HepG2 (cell line): ENCODE measurements around the gene C2orf81. TPM values are rescaled to one million over a fixed set of nuclear protein-coding genes. Genes with fewer than 3 reads are reported as not detected.
"Not testable (repeated sequence)": the region's sequence is repeated elsewhere in the genome, so short reads cannot be mapped to it uniquely, and the experiment has no call there.

Experiments used
- ATAC-seq: fragments of 200-7000 bp; cut with Tn5 transposase; 3 replicates; pipeline ENCODE4 v1.9.1; 2020; ENCODE audit warnings: mild to moderate bottlenecking, moderate library complexity
- BruUV-seq: library from RNA; stranded (reverse); fragments of 400-500 nt; replicated peaks from 2 replicates; lab custom pipeline; 2021; lab: Mats Ljungman, UMichigan
- CTCF ChIA-PET: fragments of 300-600 bp; formaldehyde crosslinking; extraction: SDS; loops from one replicate; lab custom pipeline; 2021; ENCODE audit warnings: low total read pairs, inconsistent platforms, low intra/inter-chr PET ratio; lab: Yijun Ruan, JAX
- POLR2A ChIA-PET: fragments of 350-600 bp; sonication (Branson Sonifier 250); formaldehyde crosslinking; loops from one replicate; lab custom pipeline; 2020; ENCODE audit warnings: antibody characterized with exemption, inconsistent platforms; lab: Yijun Ruan, JAX
- DNase-seq: peaks from one replicate; pipeline ENCODE4 v3.0.0-alpha.2; 2015; ENCODE audit warnings: low spot score
- FAIRE-seq: peaks from 3 replicates; lab custom pipeline; 2011; peaks lifted over from hg19 to GRCh38; lab: Jason Lieb, UNC
- H2AFZ ChIP-seq: one replicate; pipeline ENCODE4 v1.6.1; 2011; ENCODE audit warnings: low read length, inconsistent platforms
- H3K27ac ChIP-seq: fragments of 300-600 bp; 3 replicates; pipeline ENCODE4 v1.8.0; 2011; ENCODE audit warnings: mixed run types, mild to moderate bottlenecking, mixed read lengths, low read length, inconsistent platforms; ENCODE audit not compliant: insufficient read depth; ENCODE audit errors: extremely low read length
- H3K27me3 ChIP-seq, 2 experiments: fragments of 200-600 bp in 1 of 2; 2 replicates in 1 of 2; 3 replicates in 1 of 2; pipeline versions ENCODE4 v1.6.0 to v1.8.0; 2011; ENCODE audit warnings: low read length in 2 of 2, mild to moderate bottlenecking in 2 of 2, moderate library complexity in 2 of 2, inconsistent platforms in 1 of 2; ENCODE audit not compliant: insufficient read depth in 2 of 2, control insufficient read depth in 1 of 2
- H3K36me3 ChIP-seq, 2 experiments: fragments of 200-600 bp in 1 of 2; replicated peaks in 1 of 2; 2 replicates in 1 of 2; 3 replicates in 1 of 2; pipeline versions ENCODE4 v1.5.1 to v1.8.0; 2011; ENCODE audit warnings: low read length in 2 of 2, inconsistent platforms in 1 of 2; ENCODE audit not compliant: insufficient read depth in 2 of 2, control insufficient read depth in 1 of 2
- H3K4me1 ChIP-seq: 2 replicates; pipeline ENCODE4 v1.5.1; 2012; ENCODE audit warnings: low read length, inconsistent platforms; ENCODE audit not compliant: insufficient read depth
- H3K4me2 ChIP-seq: 2 replicates; pipeline ENCODE4 v1.6.0; 2011; ENCODE audit warnings: low read depth, low read length, inconsistent platforms
- H3K4me3 ChIP-seq, 3 experiments: fragments of 200-600 bp in 1 of 3; sonication (generic), shearing (Covaris generic) in 1 of 3; replicated peaks in 1 of 3; 2 replicates each; pipeline ENCODE4 v1.5.1; 2011 to 2016; ENCODE audit warnings: low read length in 3 of 3, inconsistent platforms in 2 of 3, low read depth in 2 of 3, mild to moderate bottlenecking in 2 of 3, control low read depth in 1 of 3, mixed read lengths in 1 of 3; ENCODE audit not compliant: insufficient read depth in 1 of 3
- H3K79me2 ChIP-seq: one replicate; pipeline ENCODE4 v1.6.1; 2011; ENCODE audit warnings: low read length, inconsistent platforms; ENCODE audit not compliant: insufficient read depth
- H3K9ac ChIP-seq: 2 replicates; pipeline ENCODE4 v1.6.0; 2011; ENCODE audit warnings: mild to moderate bottlenecking, low read depth, low read length, inconsistent platforms; ENCODE audit not compliant: insufficient read depth
- H3K9me3 ChIP-seq: 2 replicates; pipeline ENCODE4 v1.5.1; 2012; ENCODE audit warnings: mild to moderate bottlenecking, low read length
- H4K20me1 ChIP-seq: 2 replicates; pipeline ENCODE4 v1.6.0; 2011; ENCODE audit warnings: inconsistent platforms, mild to moderate bottlenecking, low read length, moderate library complexity; ENCODE audit not compliant: insufficient read depth
- AGO2 ChIP-seq: fragments of 200-400 bp; formaldehyde crosslinking; optimal IDR thresholded peaks from 2 replicates; pipeline ENCODE3; 2017; ENCODE audit warnings: mild to moderate bottlenecking, low read depth, low read length, moderate library complexity
- NFKB2 ChIP-seq: sonication (generic); formaldehyde crosslinking; IDR thresholded peaks from 2 replicates; pipeline ENCODE4 v1.4.0; 2020; ENCODE audit warnings: missing genetic modification reagents, borderline replicate concordance
- ZBTB3 ChIP-seq: sonication (generic); formaldehyde crosslinking; IDR thresholded peaks from 2 replicates; pipeline ENCODE4 v1.4.0; 2020; ENCODE audit warnings: low read depth, mild to moderate bottlenecking, moderate library complexity, missing genetic modification reagents, borderline replicate concordance
- ZFP91 ChIP-seq: sonication (generic); formaldehyde crosslinking; IDR thresholded peaks from 2 replicates; pipeline ENCODE4 v1.9.0; 2022; ENCODE audit warnings: missing genetic modification reagents, mild to moderate bottlenecking, borderline replicate concordance
- ZNF850 ChIP-seq: sonication (generic); formaldehyde crosslinking; conservative IDR thresholded peaks from 2 replicates; pipeline ENCODE4 v1.9.0; 2021; ENCODE audit warnings: mild to moderate bottlenecking, missing genetic modification reagents
- WGBS: methylation state at CpG from one replicate; pipeline ENCODE4 v1.1.6; 2017; ENCODE audit warnings: low lambda C conversion rate; 5-methylcytosine and 5-hydroxymethylcytosine counted together
- in situ Hi-C: cut with HindIII; loops from 2 replicates; pipeline ENCODE4 v1.10.0; 2017; ENCODE audit warnings: low pct_unique_long_range_greater_than_20kb; ENCODE audit not compliant: extremely low pct_ligation_motif_present
- intact Hi-C: fragments of 100-400 bp; cut with micrococcal nuclease; formaldehyde crosslinking; loops from one replicate; pipeline ENCODE4 v1.10.0; 2022; ENCODE audit not compliant: unreplicated experiment
- polyA plus RNA-seq, 8 experiments: library from polyadenylated mRNA; depleted of rRNA in 3 of 8; stranded (reverse) in 7 of 8; unstranded in 1 of 8; fragments of >200 nt; fragmentation: Illumina TruSeq in 4 of 8; extraction: Trizol in 4 of 8; gene quantifications; 2 replicates each; pipeline versions ENCODE4 v1.2.1 to v1.2.3, GENCODE V29; 2011 to 2016; ENCODE audit warnings: low read depth in 4 of 8, missing spikeins in 1 of 8, mixed read lengths in 1 of 8; ENCODE audit not compliant: insufficient read depth in 1 of 8
- total RNA-seq, 5 experiments: library from RNA; depleted of rRNA; stranded (reverse); fragments of >200 nt; fragmentation: Illumina TruSeq; extraction: Trizol; gene quantifications; 2 replicates each; pipeline ENCODE4 v1.2.3, GENCODE V29; 2016; ENCODE audit warnings: low read depth in 1 of 5
- TF ChIP-seq, protein P1 (sequence below): sonication (generic); formaldehyde crosslinking; IDR thresholded peaks from 2 replicates; pipeline ENCODE4 v1.5.0; 2020; ENCODE audit warnings: mild to moderate bottlenecking, missing genetic modification reagents, borderline replicate concordance
- TF ChIP-seq, protein P2 (sequence below): sonication (generic); formaldehyde crosslinking; IDR thresholded peaks from 2 replicates; pipeline ENCODE4 v1.5.1; 2020; ENCODE audit warnings: mild to moderate bottlenecking, missing genetic modification reagents, moderate library complexity
- TF ChIP-seq, protein P3 (sequence below): sonication (generic); formaldehyde crosslinking; IDR thresholded peaks from 2 replicates; pipeline ENCODE4 v1.4.0; 2020; ENCODE audit warnings: missing genetic modification reagents

Gene C2orf81
- total and polyA plus RNA-seq, 2 of the 13 experiments (the other 11 are each of a cell fraction or from before 2014, with no cell fraction given), result 0.15 to 0.17 TPM

DNA sequence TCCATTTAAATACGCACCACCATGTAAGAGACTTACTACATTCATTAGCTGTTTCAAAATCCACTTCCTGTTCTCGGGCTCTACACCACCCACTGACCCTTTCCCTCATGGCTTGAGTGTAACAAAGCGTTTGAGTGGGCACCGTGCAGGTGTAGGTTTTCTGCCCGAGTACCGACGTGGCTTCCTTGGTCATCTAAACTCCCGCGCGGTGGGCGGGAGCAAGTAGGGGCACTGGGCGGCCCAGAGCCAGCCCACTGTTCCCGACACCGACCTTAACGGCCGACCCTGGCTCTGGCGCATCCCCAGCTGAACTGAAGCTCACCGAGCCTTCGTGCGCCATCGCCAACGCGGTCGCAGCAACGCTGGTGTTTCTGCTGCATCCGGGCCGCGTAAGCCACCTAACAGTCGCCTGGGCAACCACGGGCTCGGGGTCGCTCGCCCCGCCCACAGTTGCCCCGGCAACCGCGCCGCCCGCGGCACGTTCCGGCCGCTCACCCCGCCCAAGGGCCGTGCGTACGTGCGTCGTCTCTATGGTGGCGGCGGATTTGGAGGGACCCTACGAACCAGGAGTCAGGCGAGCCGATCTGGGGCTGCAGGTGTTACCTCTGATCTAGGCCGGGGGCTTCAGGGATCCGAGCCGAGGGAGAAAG, at the start of gene C2orf81, which contains the start of gene WDR54 (continued):
- TF ChIP-seq, protein P1, sequence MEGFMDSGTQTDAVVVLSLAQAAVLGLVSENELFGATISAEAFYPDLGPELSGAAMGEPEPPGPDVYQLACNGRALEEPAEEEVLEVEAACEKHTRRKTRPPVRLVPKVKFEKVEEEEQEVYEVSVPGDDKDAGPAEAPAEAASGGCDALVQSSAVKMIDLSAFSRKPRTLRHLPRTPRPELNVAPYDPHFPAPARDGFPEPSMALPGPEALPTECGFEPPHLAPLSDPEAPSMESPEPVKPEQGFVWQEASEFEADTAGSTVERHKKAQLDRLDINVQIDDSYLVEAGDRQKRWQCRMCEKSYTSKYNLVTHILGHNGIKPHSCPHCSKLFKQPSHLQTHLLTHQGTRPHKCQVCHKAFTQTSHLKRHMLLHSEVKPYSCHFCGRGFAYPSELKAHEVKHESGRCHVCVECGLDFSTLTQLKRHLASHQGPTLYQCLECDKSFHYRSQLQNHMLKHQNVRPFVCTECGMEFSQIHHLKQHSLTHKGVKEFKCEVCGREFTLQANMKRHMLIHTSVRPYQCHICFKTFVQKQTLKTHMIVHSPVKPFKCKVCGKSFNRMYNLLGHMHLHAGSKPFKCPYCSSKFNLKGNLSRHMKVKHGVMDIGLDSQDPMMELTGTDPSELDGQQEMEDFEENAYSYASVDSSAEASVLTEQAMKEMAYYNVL, result peak; percentile 50

DNA sequence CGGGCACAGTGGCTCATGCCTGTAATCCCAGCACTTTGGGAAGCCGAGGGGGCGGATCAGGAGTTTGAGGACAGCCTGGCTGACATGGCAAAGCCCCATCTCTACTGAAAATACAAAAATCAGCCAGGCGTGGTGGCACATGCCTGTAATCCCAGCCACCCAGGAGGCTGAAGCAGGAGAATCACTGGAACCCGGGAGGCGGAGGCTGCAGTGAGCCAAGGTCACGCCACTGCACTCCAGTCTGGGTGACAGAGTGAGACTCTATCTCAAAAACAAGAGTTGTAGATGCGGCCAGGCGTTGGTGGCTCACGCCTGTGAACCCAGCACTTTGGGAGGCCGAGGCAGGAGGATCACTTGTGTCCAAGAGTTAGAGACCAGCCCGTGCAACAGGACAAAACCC, 49.3 kb upstream of the C2orf81 start:
- FAIRE-seq, H3K27ac ChIP-seq, in situ Hi-C loops, ATAC-seq, intact Hi-C loops, H2AFZ ChIP-seq, H3K79me2 ChIP-seq, BruUV-seq, H3K9me3 ChIP-seq, H4K20me1 ChIP-seq, CTCF ChIA-PET, H3K27me3 ChIP-seq, DNase-seq, H3K4me2 ChIP-seq: not testable (repeated sequence)
- Histone ChIP-seq H3K36me3 (peaks cover 7 to 15% of the 10 kb centered on the region in 2 experiments), H3K9ac (0 out of 2 replicates have a peak overlapping the region, but pooled peaks have one; percentile 18), H3K4me1 (peaks cover 53% of the 10 kb centered on the region), H3K4me3 (peak overlapping the region in 1 of 3 experiments; percentile 91; a peak in 1 of 6 replicates)
- POLR2A ChIA-PET, result interaction anchor here (0.7 to 20.6 kb wide), 13 partner anchors 9 to 292 kb away, joined by 3 to 795 read pairs (median 11); partner anchors contain the start of genes AUP1, CCDC142, DQX1 and HTRA2
- WGBS, result 94% methylated on average over 12 of the region's 12 CpGs
- TF ChIP-seq AGO2, result peak; percentile 52
- TF ChIP-seq ZFP91, result 0 out of 2 replicates have a peak, but pooled peaks have one; percentile 22
- 0 out of 2 replicates have a peak, but pooled peaks have one; percentile 14 for TF ChIP-seq ZNF850 (CRISPR knock-in tag)
- TF ChIP-seq ZBTB3 (CRISPR knock-in tag), result peak; percentile 64; the same call in 1 of the 2 replicates
- 0 out of 2 replicates have a peak, but pooled peaks have one; percentile 20 for TF ChIP-seq NFKB2 (CRISPR knock-in tag)
- TF ChIP-seq, protein P2, sequence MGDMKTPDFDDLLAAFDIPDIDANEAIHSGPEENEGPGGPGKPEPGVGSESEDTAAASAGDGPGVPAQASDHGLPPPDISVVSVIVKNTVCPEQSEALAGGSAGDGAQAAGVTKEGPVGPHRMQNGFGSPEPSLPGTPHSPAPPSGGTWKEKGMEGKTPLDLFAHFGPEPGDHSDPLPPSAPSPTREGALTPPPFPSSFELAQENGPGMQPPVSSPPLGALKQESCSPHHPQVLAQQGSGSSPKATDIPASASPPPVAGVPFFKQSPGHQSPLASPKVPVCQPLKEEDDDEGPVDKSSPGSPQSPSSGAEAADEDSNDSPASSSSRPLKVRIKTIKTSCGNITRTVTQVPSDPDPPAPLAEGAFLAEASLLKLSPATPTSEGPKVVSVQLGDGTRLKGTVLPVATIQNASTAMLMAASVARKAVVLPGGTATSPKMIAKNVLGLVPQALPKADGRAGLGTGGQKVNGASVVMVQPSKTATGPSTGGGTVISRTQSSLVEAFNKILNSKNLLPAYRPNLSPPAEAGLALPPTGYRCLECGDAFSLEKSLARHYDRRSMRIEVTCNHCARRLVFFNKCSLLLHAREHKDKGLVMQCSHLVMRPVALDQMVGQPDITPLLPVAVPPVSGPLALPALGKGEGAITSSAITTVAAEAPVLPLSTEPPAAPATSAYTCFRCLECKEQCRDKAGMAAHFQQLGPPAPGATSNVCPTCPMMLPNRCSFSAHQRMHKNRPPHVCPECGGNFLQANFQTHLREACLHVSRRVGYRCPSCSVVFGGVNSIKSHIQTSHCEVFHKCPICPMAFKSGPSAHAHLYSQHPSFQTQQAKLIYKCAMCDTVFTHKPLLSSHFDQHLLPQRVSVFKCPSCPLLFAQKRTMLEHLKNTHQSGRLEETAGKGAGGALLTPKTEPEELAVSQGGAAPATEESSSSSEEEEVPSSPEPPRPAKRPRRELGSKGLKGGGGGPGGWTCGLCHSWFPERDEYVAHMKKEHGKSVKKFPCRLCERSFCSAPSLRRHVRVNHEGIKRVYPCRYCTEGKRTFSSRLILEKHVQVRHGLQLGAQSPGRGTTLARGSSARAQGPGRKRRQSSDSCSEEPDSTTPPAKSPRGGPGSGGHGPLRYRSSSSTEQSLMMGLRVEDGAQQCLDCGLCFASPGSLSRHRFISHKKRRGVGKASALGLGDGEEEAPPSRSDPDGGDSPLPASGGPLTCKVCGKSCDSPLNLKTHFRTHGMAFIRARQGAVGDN (CRISPR knock-in tag), result peak; percentile 36; the same call in 1 of the 2 replicates
- TF ChIP-seq, protein P3, sequence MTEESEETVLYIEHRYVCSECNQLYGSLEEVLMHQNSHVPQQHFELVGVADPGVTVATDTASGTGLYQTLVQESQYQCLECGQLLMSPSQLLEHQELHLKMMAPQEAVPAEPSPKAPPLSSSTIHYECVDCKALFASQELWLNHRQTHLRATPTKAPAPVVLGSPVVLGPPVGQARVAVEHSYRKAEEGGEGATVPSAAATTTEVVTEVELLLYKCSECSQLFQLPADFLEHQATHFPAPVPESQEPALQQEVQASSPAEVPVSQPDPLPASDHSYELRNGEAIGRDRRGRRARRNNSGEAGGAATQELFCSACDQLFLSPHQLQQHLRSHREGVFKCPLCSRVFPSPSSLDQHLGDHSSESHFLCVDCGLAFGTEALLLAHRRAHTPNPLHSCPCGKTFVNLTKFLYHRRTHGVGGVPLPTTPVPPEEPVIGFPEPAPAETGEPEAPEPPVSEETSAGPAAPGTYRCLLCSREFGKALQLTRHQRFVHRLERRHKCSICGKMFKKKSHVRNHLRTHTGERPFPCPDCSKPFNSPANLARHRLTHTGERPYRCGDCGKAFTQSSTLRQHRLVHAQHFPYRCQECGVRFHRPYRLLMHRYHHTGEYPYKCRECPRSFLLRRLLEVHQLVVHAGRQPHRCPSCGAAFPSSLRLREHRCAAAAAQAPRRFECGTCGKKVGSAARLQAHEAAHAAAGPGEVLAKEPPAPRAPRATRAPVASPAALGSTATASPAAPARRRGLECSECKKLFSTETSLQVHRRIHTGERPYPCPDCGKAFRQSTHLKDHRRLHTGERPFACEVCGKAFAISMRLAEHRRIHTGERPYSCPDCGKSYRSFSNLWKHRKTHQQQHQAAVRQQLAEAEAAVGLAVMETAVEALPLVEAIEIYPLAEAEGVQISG (CRISPR knock-in tag), result peak; percentile 37; the same call in 1 of the 2 replicates
